Transverse colon (tissue), 4 donors: ENCODE data around the gene NES. TPM values are rescaled to one million over a fixed set of nuclear protein-coding genes. Genes with fewer than 3 reads are reported as not detected.

Experiments used
- DNase-seq: peaks from one replicate; pipeline ENCODE4 v3.0.0-alpha.2; 2019
- H3K27ac ChIP-seq, 4 donors: fragments of 200-600 bp; sonication (generic); 2 replicates each; pipeline ENCODE4 v1.5.1; 2016 to 2018; ENCODE audit warnings: inconsistent platforms in 4 of 4
- H3K27me3 ChIP-seq: fragments of 200-600 bp; sonication (generic); 2 replicates; pipeline ENCODE4 v1.5.1; 2017; ENCODE audit warnings: inconsistent platforms
- H3K36me3 ChIP-seq, 4 donors: fragments of 200-600 bp; sonication (generic); 2 replicates each; pipeline ENCODE4 v1.5.1; 2017 to 2019; ENCODE audit warnings: inconsistent platforms in 4 of 4
- H3K4me1 ChIP-seq, 4 donors: fragments of 200-600 bp; sonication (generic); 2 replicates each; pipeline ENCODE4 v1.5.1; 2017 to 2020; ENCODE audit warnings: inconsistent platforms in 4 of 4
- H3K4me3 ChIP-seq, 4 donors: fragments of 200-600 bp; sonication (generic); 1 replicate in 1 of 4; 2 replicates in 3 of 4; pipeline versions ENCODE4 v1.5.1 to v1.6.1; 2017 to 2019; ENCODE audit warnings: inconsistent platforms in 4 of 4
- H3K9me3 ChIP-seq, 2 donors: fragments of 200-600 bp; sonication (generic); 2 replicates each; pipeline ENCODE4 v1.5.1; 2017 to 2019; ENCODE audit warnings: inconsistent platforms in 2 of 2
- EP300 ChIP-seq: sonication (generic); formaldehyde crosslinking; IDR thresholded peaks from one replicate; pipeline ENCODE4 v1.6.1; 2017; ENCODE audit warnings: antibody characterized with exemption, low read depth
- POLR2A ChIP-seq: fragments of 450-650 bp; IDR thresholded peaks from one replicate; pipeline ENCODE4 v1.6.1; 2016; ENCODE audit warnings: antibody characterized with exemption, mild to moderate bottlenecking, moderate library complexity
- POLR2AphosphoS5 ChIP-seq, 3 donors: sonication (generic); formaldehyde crosslinking; IDR thresholded peaks; one replicate each; pipeline ENCODE4 v1.6.1; 2016; ENCODE audit warnings: antibody characterized with exemption in 3 of 3
- WGBS, 2 donors: methylation state at CpG; one replicate each; pipeline ENCODE4 v1.1.5; 2018; ENCODE audit warnings: low coverage in 1 of 2; 5-methylcytosine and 5-hydroxymethylcytosine counted together
- in situ Hi-C, 4 donors: fragments of 200-750 bp; cut with MboI; loops; one replicate each; pipeline versions ENCODE4 v1.15.0 to v1.15.1; 2017; ENCODE audit warnings: low sequenced_read_pairs in 3 of 4, low pct_ligation_motif_present in 1 of 4, low pct_unique_long_range_greater_than_20kb in 1 of 4
- intact Hi-C: fragments of 100-400 bp; cut with DNase I; formaldehyde crosslinking; loops from one replicate; pipeline ENCODE4 v1.15.1; 2023; ENCODE audit warnings: low total_unique reads
- total RNA-seq, 4 donors: library from RNA; depleted of rRNA; stranded (reverse); fragments of >200 nt; gene quantifications; one replicate each; pipeline ENCODE4 v1.1.0, GENCODE V29; 2016
- TF ChIP-seq, protein P1 (sequence below), 5 experiments: fragments of 200-600 bp in 3 of 5; fragments of 450-650 bp in 2 of 5; sonication (generic) in 3 of 5; IDR thresholded peaks; 1 replicate in 2 of 5; 2 replicates in 3 of 5; pipeline ENCODE4 v1.5.1; 2016 to 2017; ENCODE audit warnings: antibody characterized with exemption in 5 of 5, inconsistent platforms in 3 of 5, mild to moderate bottlenecking in 2 of 5, moderate library complexity in 1 of 5

Gene NES
- total RNA-seq, 4 donors from 2014 or later: 3.3 to 15.5 (median 5.5) TPM

DNA sequence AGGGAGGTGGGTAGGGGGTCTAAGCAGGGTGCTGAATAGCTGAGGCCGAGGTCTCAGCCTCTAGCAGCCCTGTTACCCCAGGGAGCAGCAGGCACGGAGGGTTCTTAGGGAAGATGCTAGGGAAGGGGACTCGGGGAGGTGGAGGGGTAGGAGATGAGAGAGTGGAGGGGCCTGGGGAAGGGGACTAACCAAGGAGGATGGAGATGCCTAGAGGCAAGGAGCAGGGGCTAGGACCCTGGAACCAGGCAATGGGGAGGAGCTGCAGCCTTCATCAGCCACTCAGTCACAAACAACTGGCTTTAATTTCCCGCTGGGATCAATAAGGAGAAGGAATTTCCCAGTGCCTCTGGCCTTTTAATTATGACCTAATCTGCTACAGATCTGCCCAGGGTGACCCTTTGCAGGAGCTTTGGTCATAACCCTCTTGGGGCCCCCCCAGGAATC, 31.0 kb upstream of the NES start:
- TF ChIP-seq EP300 (no peak), POLR2A (no peak), POLR2AphosphoS5 (IDR thresholded peaks at IDR 0.05) (no peak)
- TF ChIP-seq, protein P1, sequence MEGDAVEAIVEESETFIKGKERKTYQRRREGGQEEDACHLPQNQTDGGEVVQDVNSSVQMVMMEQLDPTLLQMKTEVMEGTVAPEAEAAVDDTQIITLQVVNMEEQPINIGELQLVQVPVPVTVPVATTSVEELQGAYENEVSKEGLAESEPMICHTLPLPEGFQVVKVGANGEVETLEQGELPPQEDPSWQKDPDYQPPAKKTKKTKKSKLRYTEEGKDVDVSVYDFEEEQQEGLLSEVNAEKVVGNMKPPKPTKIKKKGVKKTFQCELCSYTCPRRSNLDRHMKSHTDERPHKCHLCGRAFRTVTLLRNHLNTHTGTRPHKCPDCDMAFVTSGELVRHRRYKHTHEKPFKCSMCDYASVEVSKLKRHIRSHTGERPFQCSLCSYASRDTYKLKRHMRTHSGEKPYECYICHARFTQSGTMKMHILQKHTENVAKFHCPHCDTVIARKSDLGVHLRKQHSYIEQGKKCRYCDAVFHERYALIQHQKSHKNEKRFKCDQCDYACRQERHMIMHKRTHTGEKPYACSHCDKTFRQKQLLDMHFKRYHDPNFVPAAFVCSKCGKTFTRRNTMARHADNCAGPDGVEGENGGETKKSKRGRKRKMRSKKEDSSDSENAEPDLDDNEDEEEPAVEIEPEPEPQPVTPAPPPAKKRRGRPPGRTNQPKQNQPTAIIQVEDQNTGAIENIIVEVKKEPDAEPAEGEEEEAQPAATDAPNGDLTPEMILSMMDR (IDR thresholded peaks at IDR 0.05): no peak
- intact Hi-C loops (no loop called here), in situ Hi-C loops (loop anchor here in 1 of 4 donors (10.0 kb wide), 1 partner anchor 157 kb away; the partner anchor contains the start of gene NTRK1)
- Histone ChIP-seq H3K36me3 (no peaks in the 10 kb centered on the region), H3K9me3 (no peaks in the 10 kb centered on the region), H3K27me3 (peaks cover 26% of the 10 kb centered on the region), H3K4me3 (no peak overlapping the region), H3K27ac (peak overlapping the region in 3 of 4 donors; percentile 8 to 75 (median 29)), H3K4me1 (peaks cover 31 to 56% (median 41%) of the 10 kb centered on the region in 4 donors)
- 57 to 59% methylated on average over 2 to 4 of the region's 4 CpGs for WGBS, 2 donors
- DNase-seq: no peak

DNA sequence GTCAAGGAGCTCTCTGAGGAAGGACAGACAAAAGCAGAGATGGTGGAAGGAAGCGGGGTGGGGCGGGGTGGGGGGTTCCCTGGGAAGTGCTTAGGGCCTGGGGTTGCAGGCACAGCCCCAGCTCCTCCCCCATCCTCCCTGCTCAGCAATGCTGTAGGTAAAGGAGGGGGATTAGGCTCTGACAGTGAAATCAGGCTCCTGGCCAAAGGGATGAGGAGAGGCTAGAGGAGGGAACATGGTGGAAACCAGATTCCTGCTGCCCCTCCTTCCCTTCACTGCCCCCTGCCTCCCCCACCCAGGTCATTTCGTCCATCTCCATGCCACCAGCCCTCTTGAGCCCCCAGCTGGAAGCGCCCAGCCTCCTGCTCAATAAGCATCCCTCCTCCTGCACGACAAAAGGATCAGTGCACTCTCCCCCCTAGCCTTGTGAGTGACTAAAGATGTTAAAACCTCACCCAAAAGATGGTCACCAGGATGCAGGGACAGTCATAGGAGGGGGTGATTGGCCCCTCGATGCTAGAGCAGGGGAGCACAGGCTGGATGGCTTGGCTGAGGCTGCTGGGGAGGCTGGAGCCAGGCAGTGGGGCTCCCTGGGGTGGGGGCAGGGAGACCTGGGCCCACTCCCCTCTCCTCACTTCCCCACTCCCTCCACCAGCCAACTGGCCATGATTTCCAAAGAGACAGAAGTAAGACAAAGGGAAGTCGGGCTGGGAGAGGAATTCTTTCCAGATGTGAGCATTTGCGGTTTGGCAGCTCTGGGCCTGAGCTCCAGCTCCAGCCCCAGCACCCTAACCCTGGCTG, 30.4 kb upstream of the NES start:
- H3K4me1 ChIP-seq: peaks cover 31 to 56% (median 41%) of the 10 kb centered on the region in 4 donors
- intact Hi-C loops (no loop called here), in situ Hi-C loops (loop anchor here in 1 of 4 donors (10.0 kb wide), 1 partner anchor 157 kb away; the partner anchor contains the start of gene NTRK1)
- WGBS, 2 donors: 59% methylated on average over 8 of the region's 8 CpGs; no CpG with 5 or more reads in 1 of the 2 donors
- no peaks in the 10 kb centered on the region for H3K9me3 ChIP-seq
- DNase-seq: no peak
- H3K27ac ChIP-seq: peak overlapping the region in 3 of 4 donors; percentile 67 to 75 (median 74)
- no peaks in the 10 kb centered on the region for H3K36me3 ChIP-seq
- H3K27me3 ChIP-seq: peaks cover 32% of the 10 kb centered on the region
- H3K4me3 ChIP-seq: no peak overlapping the region
- no peak for TF ChIP-seq POLR2A
- TF ChIP-seq, protein P1 (IDR thresholded peaks at IDR 0.05): no peak
- no peak for TF ChIP-seq EP300
- TF ChIP-seq POLR2AphosphoS5 (IDR thresholded peaks at IDR 0.05): no peak

DNA sequence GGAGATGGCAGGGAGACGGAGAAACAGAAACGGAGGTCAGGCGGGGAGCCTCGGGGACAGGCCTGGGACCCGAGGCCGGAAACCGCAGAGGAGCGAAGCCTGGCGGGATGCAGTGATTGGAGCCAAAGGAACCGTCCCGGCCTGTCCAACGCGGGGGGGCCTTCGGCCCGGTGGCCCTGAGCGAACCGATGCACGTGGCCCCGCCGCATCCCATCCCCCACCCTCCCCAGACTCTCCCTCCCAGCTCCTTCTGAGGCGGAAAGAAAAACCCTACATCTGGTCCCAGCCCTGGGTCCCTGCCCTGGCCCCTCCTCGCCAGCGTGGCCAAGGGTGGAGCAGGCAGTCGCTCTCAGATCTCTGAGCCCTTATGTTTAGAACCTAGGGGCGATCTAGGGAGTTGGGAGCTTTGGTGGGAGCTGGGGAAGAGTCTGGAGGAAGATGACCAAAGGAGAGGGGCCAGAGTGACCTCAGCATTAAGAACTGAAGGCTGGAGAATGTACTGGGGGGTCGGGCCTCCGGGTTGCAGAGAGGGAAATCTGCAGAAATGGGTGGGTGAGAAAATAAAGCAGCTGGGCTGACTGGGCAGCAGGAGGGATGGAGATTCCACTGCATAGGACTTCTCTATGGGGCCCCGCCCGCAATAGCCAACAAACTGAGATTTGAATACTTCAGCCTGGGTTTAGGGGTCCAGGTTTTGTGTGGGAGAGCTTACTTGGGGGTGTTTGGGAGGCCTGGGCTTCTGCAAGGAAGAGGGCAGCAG, 29.6 kb upstream of the NES start:
- Histone ChIP-seq H3K4me1 (peaks cover 31 to 56% (median 41%) of the 10 kb centered on the region in 4 donors), H3K27me3 (peaks cover 38% of the 10 kb centered on the region), H3K27ac (peak overlapping the region; percentile 67 to 75 (median 72)), H3K36me3 (no peaks in the 10 kb centered on the region), H3K4me3 (peak overlapping the region; percentile 12 to 54 (median 29)), H3K9me3 (no peaks in the 10 kb centered on the region)
- no peak for TF ChIP-seq EP300
- no peak for TF ChIP-seq POLR2AphosphoS5 (IDR thresholded peaks at IDR 0.05)
- TF ChIP-seq, protein P1 (IDR thresholded peaks at IDR 0.05): no peak
- no peak for TF ChIP-seq POLR2A
- in situ Hi-C loops: loop anchor here in 1 of 4 donors (10.0 kb wide), 1 partner anchor 158 kb away; the partner anchor contains the start of gene NTRK1
- intact Hi-C loops: no loop called here
- peak; percentile 47 for DNase-seq
- WGBS, 2 donors: 11 to 67% methylated on average over 2 to 29 of the region's 29 CpGs
